HEK293T (cell line): ENCODE results near the gene PDSS2.

Experiments used
- CTCF ChIA-PET: fragments of 350-600 bp; formaldehyde crosslinking; extraction: SDS; loops from one replicate; lab custom pipeline; 2021; ENCODE audit warnings: antibody characterized with exemption, inconsistent platforms; lab: Yijun Ruan, JAX
- POLR2A ChIA-PET: fragments of 350-600 bp; formaldehyde crosslinking; extraction: SDS; loops from one replicate; lab custom pipeline; 2020; ENCODE audit warnings: antibody characterized with exemption, inconsistent platforms; lab: Yijun Ruan, JAX
- DNase-seq: peaks from one replicate; pipeline ENCODE4 v3.0.0; 2012; ENCODE audit warnings: mixed read lengths; ENCODE audit errors: extremely low spot score
- ARNT ChIP-seq: fragments of 450-650 bp; IDR thresholded peaks from 2 replicates; pipeline ENCODE4 v1.6.1; 2017; ENCODE audit warnings: mild to moderate bottlenecking
- BHLHE40 ChIP-seq: fragments of 450-650 bp; IDR thresholded peaks from 2 replicates; pipeline ENCODE4 v1.6.1; 2016; ENCODE audit warnings: mild to moderate bottlenecking, moderate library complexity, borderline replicate concordance
- CTBP1 ChIP-seq: fragments of 450-650 bp; IDR thresholded peaks from 2 replicates; pipeline ENCODE4 v1.6.1; 2016; ENCODE audit warnings: borderline replicate concordance
- ELF4 ChIP-seq: fragments of 450-650 bp; IDR thresholded peaks from 2 replicates; pipeline ENCODE4 v1.6.1; 2017; ENCODE audit warnings: antibody characterized with exemption
- FOXA1 ChIP-seq: fragments of 450-650 bp; IDR thresholded peaks from 2 replicates; pipeline ENCODE4 v1.6.1; 2016; ENCODE audit warnings: mild to moderate bottlenecking
- FOXK2 ChIP-seq: fragments of 450-650 bp; IDR thresholded peaks from 2 replicates; pipeline ENCODE4 v1.6.1; 2016; ENCODE audit warnings: mild to moderate bottlenecking
- FOXM1 ChIP-seq: fragments of 450-650 bp; IDR thresholded peaks from 2 replicates; pipeline ENCODE4 v1.6.1; 2017; ENCODE audit warnings: mild to moderate bottlenecking, borderline replicate concordance
- HDGF ChIP-seq: fragments of 450-650 bp; IDR thresholded peaks from 2 replicates; pipeline ENCODE4 v1.6.1; 2017; ENCODE audit warnings: antibody characterized with exemption, borderline replicate concordance
- L3MBTL2 ChIP-seq: fragments of 450-650 bp; conservative IDR thresholded peaks from 2 replicates; pipeline ENCODE4 v1.6.1; 2016; ENCODE audit warnings: mild to moderate bottlenecking
- LEF1 ChIP-seq: fragments of 450-650 bp; IDR thresholded peaks from 2 replicates; pipeline ENCODE4 v1.6.1; 2017; ENCODE audit warnings: mild to moderate bottlenecking, borderline replicate concordance
- NFRKB ChIP-seq: fragments of 450-650 bp; IDR thresholded peaks from 2 replicates; pipeline ENCODE4 v1.6.1; 2016; ENCODE audit warnings: mild to moderate bottlenecking, moderate library complexity
- PKNOX1 ChIP-seq: fragments of 450-650 bp; IDR thresholded peaks from 2 replicates; pipeline ENCODE4 v1.6.1; 2016
- SP1 ChIP-seq: fragments of 450-650 bp; IDR thresholded peaks from 2 replicates; pipeline ENCODE4 v1.6.1; 2017
- SUZ12 ChIP-seq: fragments of 450-650 bp; IDR thresholded peaks from 2 replicates; pipeline ENCODE4 v1.6.1; 2016; ENCODE audit warnings: mild to moderate bottlenecking
- TARDBP ChIP-seq: fragments of 450-650 bp; IDR thresholded peaks from 2 replicates; pipeline ENCODE4 v1.6.1; 2016
- ZNF384 ChIP-seq: fragments of 450-650 bp; IDR thresholded peaks from 2 replicates; pipeline ENCODE4 v1.6.1; 2016

PDSS2 gene

GRCh38 chr6:107331409-107332386, 127.7 kb downstream of the PDSS2 start:
- POLR2A ChIA-PET = interaction anchor here (1.4 kb wide), 1 partner anchor 128 kb away, joined by 3 read pairs; the partner anchor contains the start of gene PDSS2
- DNase-seq = no peak
- TF ChIP-seq TARDBP (no peak), FOXK2 (no peak), ARNT (no peak), LEF1 (no peak), SUZ12 (no peak), CTBP1 (no peak), L3MBTL2 (no peak), NFRKB (no peak), FOXM1 (no peak), ELF4 (no peak), ZNF384 (no peak), SP1 (no peak), PKNOX1 (no peak), BHLHE40 (no peak), FOXA1 (no peak), HDGF (no peak)
- CTCF ChIA-PET = interaction anchor here (1.3 kb wide), 1 partner anchor 14 kb away, joined by 4 read pairs; no protein-coding TSS in a partner anchor

GRCh38 chr6:107330168-107330567, 129.2 kb downstream of the PDSS2 start:
- CTCF ChIA-PET = interaction anchor here (1.1 kb wide), 1 partner anchor 9 kb away, joined by 3 read pairs; no protein-coding TSS in a partner anchor
- POLR2A ChIA-PET = no interaction called here
- TF ChIP-seq FOXK2 = no peak
- TF ChIP-seq HDGF = no peak
- TF ChIP-seq TARDBP = no peak
- no peak for TF ChIP-seq PKNOX1
- no peak for TF ChIP-seq ARNT
- no peak for DNase-seq

- TF ChIP-seq ARNT = no peak
- no peak for TF ChIP-seq FOXM1
- no peak for TF ChIP-seq NFRKB
- TF ChIP-seq SP1 = no peak
- no peak for TF ChIP-seq PKNOX1
- no peak for TF ChIP-seq TARDBP
- TF ChIP-seq SUZ12 = no peak
- no peak for TF ChIP-seq FOXK2
- no peak for TF ChIP-seq HDGF
- TF ChIP-seq FOXA1 = no peak
- TF ChIP-seq CTBP1 = no peak
- TF ChIP-seq ZNF384 = no peak
- TF ChIP-seq LEF1 = no peak
- TF ChIP-seq BHLHE40 = no peak
- no peak for DNase-seq
- POLR2A ChIA-PET = no interaction called here
- CTCF ChIA-PET = no interaction called here
Observed at GRCh38 chr6:107329063-107329860, 130.1 kb downstream of the PDSS2 start.

- POLR2A ChIA-PET = interaction anchor here (0.7 kb wide), 1 partner anchor 130 kb away, joined by 4 read pairs; no protein-coding TSS in a partner anchor
- CTCF ChIA-PET = no interaction called here
- no peak for DNase-seq
- no peak for TF ChIP-seq PKNOX1
- no peak for TF ChIP-seq FOXK2
- no peak for TF ChIP-seq ZNF384
- no peak for TF ChIP-seq SP1
Observed at GRCh38 chr6:107328081-107328480, 131.3 kb downstream of the PDSS2 start.

- TF ChIP-seq FOXM1 (no peak), CTBP1 (no peak), SP1 (no peak), SUZ12 (no peak), HDGF (no peak), L3MBTL2 (no peak), NFRKB (no peak), BHLHE40 (no peak), ARNT (no peak), TARDBP (no peak), FOXK2 (no peak), LEF1 (no peak), FOXA1 (no peak), ZNF384 (no peak), PKNOX1 (no peak)
- ChIA-PET POLR2A (interaction anchor here (0.8 to 1.6 kb wide), 2 partner anchors 11 to 136 kb away, joined by 3 read pairs; partner anchors contain the start of gene PDSS2), CTCF (interaction anchor here (0.6 kb wide), 1 partner anchor 98 kb away, joined by 7 read pairs; no protein-coding TSS in a partner anchor)
- no peak for DNase-seq
Observed at GRCh38 chr6:107323133-107323785, 136.1 kb downstream of the PDSS2 start.
